Stromal cell of bone marrow (primary cell): ENCODE results near the gene CHCHD6.
A peak's percentile ranks its signal among the peaks of the same experiment; 100 is the strongest.

Experiments
- DNase-seq: peaks from one replicate; pipeline ENCODE4 v3.0.0-alpha.2; 2012; ENCODE audit warnings: low read depth

CHCHD6 gene

DNA sequence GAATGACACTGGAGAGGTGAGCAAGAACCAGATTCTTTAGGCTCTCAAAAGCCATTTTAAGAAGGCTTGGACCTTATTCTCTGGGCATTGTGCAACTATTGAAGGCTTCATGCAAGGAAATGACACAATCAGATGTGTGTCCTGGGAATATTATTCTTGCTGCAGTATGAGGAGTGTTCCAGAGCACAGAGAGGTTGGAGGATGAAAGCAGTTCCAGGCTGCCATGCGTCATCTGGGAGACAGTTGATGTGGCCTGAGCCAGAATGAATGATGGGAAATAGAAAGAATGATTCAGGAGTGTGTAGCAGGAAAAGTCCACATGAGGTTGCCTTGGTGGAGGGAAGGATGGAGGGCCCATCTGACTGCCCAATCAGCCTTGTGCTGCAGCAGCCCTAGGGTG is 123.1 kb downstream of the CHCHD6 start:
- peak; percentile 93 for DNase-seq

DNA sequence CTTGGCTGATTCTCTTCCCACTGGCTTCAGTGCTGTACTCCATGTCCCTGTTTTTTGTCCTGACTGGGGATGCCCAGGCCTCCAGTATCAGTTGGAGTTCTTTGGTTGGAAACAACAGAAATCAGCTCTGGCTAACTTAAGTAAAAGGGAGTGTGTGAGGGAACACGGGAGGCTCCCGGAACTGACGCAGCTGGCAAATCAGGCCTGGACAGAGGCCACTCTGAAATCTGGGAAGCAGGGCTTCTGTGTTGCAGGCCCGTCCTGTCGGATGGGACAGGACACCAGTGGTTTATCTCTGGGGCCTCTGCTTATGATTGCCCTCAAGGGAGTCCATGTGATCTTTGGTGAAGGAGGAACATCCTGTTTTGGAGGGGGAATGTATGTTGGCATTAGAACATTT is 124.3 kb downstream of the CHCHD6 start:
- DNase-seq = no peak

GRCh38 chr3:126832933-126833332 is 128.9 kb downstream of the CHCHD6 start:
- DNase-seq = no peak

GRCh38 chr3:126834596-126835471 is 130.8 kb downstream of the CHCHD6 start:
- DNase-seq = no peak

- peak; percentile 60 for DNase-seq
Observed at GRCh38 chr3:126835472-126836219, 131.6 kb downstream of the CHCHD6 start.

DNA sequence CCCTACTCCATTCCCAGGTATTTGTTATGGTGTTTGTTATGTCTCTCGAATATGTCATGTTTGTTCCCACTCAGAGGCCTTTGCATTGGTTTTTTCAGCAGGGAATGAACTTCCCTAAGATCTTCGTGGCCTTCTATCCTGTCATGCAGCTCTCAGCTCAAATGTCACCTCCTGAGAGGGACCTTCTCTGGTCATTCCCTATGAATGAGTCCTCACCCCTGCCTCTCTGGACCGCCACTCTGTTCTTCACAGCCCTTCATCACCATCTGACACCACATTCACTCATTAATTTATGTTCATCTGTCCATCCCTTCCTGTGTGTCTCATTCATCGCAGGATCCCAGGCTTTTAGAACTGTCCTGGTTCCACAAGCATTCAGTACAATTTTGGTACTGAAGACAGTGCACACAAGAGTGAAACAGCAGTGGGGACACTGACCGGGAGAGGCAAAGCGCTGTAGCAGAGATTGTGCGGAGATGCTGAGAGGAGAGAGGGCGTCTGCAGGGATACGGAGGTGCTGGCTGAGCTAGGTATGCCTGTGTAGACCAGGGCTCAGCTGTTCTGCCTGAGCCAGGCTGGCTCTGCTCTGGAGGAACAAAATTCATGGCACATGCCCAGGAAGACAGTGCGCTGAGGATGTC is 132.3 kb downstream of the CHCHD6 start:
- DNase-seq = no peak

DNA sequence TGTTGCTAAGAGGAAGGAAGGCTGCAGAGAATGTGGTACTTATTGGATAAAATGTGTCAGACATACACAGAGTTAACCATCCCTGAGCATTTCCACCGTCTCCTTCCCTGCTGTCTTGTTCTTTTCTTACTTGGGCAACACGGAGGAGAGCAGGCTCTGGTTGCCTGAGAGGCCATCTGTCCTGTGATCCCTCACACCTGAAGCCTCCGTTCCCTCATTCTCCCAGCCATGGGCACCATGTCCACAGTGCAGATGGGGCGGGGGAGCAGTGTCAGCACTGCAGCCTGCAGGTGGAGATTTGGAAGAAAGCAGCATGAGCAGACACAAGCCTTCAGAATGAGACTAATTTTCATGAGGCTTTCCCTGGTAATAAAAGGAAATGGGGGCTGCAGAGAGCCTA is 133.7 kb downstream of the CHCHD6 start:
- DNase-seq = no peak

- no peak for DNase-seq
Observed at GRCh38 chr3:126845920-126846715, 142.1 kb downstream of the CHCHD6 start.

GRCh38 chr3:126847061-126847460 is 143.0 kb downstream of the CHCHD6 start:
- no peak for DNase-seq

DNA sequence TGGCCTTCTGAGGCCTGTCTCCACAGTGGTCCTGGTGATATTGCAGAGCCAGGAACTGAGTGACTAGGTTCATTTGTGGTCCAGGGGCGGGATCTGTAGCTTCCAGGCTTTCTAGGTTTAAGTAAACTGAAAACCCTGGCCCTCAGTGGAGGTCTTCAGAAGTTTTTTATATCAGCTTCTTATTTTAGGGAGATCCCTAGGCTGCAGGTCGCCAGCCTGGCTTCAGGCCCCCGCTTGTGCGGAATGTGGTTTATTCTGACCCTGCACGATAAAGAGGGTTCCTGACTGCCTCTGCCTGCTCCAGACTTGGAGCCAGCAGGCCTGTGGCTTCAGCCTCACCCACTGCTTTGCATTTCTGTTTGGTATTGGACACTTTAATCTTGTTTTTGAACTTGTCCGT is 145.0 kb downstream of the CHCHD6 start:
- DNase-seq = no peak

GRCh38 chr3:126849768-126850167 is 145.7 kb downstream of the CHCHD6 start:
- no peak for DNase-seq

GRCh38 chr3:126850370-126851085 is 146.5 kb downstream of the CHCHD6 start:
- no peak for DNase-seq

DNA sequence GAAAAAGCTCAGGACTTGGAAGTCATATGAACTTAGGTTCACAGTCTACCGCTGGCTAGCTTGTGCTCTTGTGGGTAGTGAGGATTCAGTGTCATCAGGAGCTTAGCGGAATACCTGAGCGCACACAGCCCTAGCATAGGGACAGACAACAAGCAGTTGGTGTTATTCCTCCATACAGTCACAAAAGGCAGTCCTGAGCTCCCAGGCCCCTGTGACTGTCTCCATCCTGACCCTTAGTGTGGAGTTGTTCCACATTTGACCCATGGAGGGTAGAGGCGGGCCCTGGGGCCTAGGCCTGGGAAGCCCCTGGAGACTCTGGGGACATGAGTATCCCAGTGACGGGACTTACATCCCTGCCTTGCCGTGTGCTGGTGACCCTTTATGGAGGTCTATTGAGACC is 147.3 kb downstream of the CHCHD6 start:
- DNase-seq = no peak

- DNase-seq = no peak
Observed at GRCh38 chr3:126851934-126852333, 147.9 kb downstream of the CHCHD6 start.

DNA sequence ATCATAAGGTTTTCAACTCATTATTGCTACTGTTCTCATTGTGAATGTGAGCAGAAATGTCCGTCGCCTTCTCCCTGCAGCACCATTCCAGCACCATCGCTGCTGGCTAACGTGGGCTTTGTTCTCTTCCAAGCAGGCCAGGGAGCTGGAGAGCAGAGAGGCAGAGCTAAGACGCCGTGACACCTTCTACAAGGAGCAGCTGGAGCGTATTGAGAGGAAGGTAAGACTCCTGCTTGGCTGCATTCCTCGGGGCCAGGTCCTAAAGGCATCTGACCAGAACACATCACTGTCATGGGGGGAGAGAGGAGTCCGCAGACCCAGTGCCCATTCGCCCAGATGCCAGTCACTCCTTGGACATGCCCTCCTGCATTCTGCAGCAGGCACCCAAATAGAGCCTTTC is 148.5 kb downstream of the CHCHD6 start:
- DNase-seq = no peak

GRCh38 chr3:126854666-126855065 is 150.6 kb downstream of the CHCHD6 start:
- DNase-seq = no peak

- no peak for DNase-seq
Observed at GRCh38 chr3:126855374-126855773, 151.3 kb downstream of the CHCHD6 start.

DNA sequence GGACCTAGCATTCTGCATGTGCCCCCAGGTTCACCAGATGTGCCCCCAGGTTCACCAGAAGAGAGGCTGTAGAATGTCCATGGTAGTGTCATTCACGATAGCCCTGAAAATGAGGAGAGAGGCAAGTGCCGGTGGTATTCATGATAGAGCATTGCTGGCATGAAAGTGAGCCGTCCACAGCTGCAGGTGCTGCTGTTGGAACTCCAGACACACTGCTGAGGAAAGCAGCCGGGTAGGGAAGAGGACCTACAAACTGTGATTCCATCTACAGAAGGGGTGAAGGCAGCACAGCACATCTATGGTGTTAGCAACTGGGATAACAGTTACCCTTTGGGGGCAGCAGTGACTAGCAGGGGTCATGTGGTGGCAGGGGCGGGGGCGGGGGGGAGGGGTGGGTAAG is 153.9 kb downstream of the CHCHD6 start:
- no peak for DNase-seq

DNA sequence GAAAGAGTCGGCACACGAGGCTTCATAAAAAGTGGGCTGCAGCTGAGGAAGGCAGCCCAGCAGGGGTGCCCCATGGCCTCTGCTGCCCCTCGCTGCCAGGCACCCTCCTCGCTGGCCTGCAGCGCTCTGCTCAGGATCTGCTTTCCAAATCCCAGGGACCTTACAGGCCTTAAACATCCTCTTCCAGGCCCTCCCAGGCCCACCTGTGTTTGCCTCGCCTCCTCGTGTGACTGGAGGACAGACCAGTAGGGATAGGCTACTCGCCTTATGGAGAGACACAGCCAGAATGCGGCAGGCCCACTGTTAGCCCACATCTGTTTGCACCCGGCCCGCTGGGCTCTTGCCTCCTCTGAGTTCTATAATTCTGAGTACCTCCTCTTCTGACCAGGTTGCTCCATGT is 154.4 kb downstream of the CHCHD6 start:
- DNase-seq = no peak

- peak; percentile 31 for DNase-seq
Observed at GRCh38 chr3:126858887-126859286, 154.8 kb downstream of the CHCHD6 start.
